NCI-H1417 (cell line): ENCODE data around the gene RAB18.
"Not testable (repeated sequence)": the region's sequence is repeated elsewhere in the genome, so short reads cannot be mapped to it uniquely, and the experiment has no call there.

Source experiments
- DNase-seq, 3 experiments: peaks; one replicate each; lab custom pipeline; 2025; lab: John Stamatoyannopoulos, UW

Gene RAB18

GRCh38 chr10:27547047-27547446 lies 42.9 kb downstream of the RAB18 start:
- no peak for DNase-seq

GRCh38 chr10:27547482-27547881 lies 43.4 kb downstream of the RAB18 start:
- DNase-seq: no peak

DNA sequence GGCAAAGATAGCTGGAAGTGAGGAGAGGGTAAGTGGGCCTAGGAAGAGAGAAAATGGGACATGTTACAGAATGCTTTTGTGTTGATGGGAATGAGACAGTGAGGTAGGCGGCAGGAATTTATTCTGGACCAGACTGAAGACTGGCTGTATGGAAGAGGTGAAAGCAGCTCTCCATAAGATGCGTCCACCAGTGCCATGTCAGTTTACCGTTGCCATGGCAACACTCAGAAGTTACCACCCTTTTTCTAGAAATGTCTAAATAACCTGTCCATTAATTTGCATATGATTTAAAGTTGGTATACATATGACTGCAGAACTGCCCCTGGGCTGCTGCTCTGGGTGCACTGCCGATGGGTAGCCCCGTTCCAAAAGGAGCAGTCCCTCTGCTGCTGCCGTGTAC lies 46.7 kb downstream of the RAB18 start:
- DNase-seq: no peak

- DNase-seq: peak; percentile 24 to 73 (median 35)
Measured at GRCh38 chr10:27558612-27559020, 54.5 kb downstream of the RAB18 start.

- no peak for DNase-seq
Measured at GRCh38 chr10:27561334-27561733, 57.2 kb downstream of the RAB18 start.

DNA sequence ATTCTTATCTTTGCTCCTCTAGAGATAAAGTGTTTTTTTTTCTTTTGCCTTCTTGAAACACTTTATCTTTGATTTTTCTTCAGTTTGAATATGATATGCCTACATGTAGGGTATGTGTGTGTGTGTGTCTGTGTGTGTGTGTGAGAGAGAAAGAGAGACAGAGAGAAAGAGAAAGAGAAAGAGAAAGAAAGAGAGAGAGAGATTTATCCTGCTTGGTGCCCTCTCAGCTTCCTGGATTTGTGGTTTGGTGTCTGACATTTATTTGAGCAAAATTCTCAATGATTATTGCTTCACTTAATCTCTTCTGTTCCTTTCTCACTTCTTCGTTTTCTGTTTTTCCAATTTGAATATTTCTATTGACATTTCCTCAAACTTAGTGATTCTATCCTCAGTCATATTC lies 60.3 kb downstream of the RAB18 start:
- DNase-seq: no peak

GRCh38 chr10:27564880-27565279 lies 60.8 kb downstream of the RAB18 start:
- DNase-seq: no peak

DNA sequence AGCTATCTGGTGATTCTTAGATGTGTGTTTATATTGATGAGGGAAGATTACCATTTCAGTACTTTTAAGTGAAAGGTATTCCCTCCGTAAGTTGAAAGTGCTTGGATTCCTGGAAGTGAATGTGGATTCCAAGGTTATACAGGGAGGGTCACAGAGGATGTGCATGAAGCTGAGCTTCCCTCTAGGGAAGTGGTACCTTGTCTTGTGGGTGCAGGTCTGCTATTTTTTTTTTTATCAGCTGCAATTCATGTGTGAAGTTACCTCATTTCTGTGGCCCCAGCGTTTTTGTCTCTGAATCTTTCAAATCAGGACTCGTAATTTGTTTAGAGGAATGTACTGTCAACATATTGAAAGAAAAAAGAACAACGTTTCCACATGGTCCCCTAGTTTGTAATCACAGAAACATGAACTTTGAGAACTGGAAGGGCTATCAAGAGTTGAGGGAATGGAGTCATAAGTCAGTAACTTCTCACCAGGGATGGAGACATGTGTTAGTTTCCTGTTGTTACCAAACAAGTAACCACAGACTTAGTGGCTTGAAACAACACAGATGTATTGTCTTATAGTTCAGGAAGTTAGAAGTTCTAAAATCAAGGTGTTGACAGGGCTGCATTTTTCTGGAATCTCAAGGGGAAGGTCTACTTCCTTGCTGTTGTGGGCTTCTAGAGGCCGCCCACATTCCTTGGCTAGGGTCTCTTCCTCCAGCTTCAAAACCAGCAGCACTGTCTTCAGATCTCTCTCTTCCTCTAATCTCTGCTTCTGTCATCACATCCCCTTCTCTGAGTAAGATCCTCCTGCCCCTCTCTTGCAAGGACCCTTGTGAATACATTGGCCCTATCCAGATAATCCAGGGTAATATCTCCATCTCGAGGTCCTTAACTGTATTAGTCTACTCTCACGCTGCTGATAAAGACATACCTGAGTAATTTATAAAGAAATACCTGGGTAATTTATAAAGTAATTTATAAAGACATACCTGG lies 64.4 kb downstream of the RAB18 start:
- no peak for DNase-seq

GRCh38 chr10:27569946-27570345 lies 65.8 kb downstream of the RAB18 start:
- no peak for DNase-seq

GRCh38 chr10:27577038-27577437 lies 72.9 kb downstream of the RAB18 start:
- not testable (repeated sequence) for DNase-seq

DNA sequence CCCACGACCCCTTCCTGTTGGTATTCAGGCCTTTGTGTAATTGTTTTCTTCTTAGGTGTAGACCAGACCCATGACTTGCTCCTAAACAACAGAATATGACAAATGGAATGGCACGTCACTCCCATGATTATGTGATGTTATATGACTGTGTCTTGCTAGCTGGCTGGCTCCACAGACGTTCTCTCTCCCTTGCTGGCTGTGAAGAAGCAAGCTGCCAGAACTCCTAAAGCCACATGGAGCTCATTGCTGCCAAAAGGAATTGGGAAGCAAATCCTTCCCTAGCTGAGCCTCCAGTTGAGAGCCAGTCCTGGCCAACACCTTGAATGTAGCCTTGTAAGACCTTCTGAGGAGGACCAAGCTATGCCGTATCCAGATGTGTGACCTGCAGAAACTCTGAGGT lies 74.2 kb downstream of the RAB18 start:
- DNase-seq: no peak

DNA sequence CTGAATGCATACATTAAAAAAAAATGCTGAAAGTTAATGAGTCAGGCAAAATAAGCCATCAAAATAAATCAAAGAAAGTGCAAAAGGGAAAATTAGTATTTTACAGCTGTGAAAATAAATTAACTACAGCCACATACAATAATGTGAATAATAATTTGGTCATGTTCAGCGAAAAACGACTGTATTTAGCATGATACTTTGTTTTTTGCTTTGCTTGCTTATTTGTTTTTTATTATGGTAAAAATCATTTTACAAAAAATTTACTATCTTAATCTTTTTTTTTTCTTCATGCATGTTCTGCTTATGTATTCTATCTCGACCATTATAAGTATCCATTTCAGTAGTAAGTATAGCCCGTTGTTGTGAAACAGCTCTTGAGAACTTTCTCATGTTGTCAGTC lies 77.1 kb downstream of the RAB18 start:
- no peak for DNase-seq

- DNase-seq: no peak
Measured at GRCh38 chr10:27584302-27584701, 80.2 kb downstream of the RAB18 start.
